GM21723 (cell line): ENCODE data around the gene CAVIN1.
A peak's percentile ranks its signal among the peaks of the same experiment; 100 is the strongest.
"Not testable (repeated sequence)": the region's sequence is repeated elsewhere in the genome, so short reads cannot be mapped to it uniquely, and the experiment has no call there.

ENCODE experiments used
- ATAC-seq: cut with Tn5 transposase; IDR thresholded peaks from one replicate; pipeline ENCODE4 v1.9.1; 2021; ENCODE audit warnings: mild to moderate bottlenecking, moderate library complexity; ENCODE audit not compliant: unreplicated experiment

CAVIN1 gene, protein sequence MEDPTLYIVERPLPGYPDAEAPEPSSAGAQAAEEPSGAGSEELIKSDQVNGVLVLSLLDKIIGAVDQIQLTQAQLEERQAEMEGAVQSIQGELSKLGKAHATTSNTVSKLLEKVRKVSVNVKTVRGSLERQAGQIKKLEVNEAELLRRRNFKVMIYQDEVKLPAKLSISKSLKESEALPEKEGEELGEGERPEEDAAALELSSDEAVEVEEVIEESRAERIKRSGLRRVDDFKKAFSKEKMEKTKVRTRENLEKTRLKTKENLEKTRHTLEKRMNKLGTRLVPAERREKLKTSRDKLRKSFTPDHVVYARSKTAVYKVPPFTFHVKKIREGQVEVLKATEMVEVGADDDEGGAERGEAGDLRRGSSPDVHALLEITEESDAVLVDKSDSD

DNA sequence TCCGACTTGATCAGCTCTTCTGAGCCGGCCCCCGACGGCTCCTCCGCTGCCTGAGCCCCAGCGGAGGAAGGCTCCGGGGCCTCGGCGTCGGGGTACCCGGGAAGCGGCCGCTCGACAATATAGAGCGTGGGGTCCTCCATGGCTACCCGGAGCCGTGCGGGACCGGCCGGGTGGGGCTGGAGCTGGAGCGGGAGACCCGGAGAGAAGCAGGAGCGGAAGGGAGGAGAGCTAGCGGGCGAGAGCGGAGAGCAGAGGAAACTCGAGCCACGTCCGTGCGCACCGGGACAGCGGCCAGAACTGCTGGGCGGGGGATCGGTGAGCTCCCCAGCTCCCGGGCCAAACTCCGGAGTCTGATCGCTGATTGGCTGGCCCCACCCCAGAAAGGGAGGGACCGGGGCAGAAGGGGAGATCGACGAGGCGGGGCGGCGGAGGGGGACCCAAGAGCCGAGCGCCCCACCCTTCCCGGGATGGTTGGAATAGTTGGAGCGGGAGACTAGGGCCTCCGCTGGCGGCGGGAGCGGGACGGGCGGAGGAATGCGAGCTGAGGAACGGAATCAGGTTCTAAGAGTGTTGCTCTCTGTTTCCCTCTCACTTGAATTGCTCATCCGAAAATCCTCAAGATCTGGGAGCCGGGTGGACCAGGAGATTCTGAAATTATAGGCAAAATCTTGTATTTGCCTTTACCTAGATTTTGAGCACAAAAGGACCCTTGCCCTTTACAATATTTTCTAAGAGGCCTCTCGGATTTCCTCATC, at the start of gene CAVIN1:
CAVIN1 (minus strand) TSS at position 299 of the 755 bp plus-strand sequence; CDS start at position 140, 159 bp downstream.
- no peak for ATAC-seq

DNA sequence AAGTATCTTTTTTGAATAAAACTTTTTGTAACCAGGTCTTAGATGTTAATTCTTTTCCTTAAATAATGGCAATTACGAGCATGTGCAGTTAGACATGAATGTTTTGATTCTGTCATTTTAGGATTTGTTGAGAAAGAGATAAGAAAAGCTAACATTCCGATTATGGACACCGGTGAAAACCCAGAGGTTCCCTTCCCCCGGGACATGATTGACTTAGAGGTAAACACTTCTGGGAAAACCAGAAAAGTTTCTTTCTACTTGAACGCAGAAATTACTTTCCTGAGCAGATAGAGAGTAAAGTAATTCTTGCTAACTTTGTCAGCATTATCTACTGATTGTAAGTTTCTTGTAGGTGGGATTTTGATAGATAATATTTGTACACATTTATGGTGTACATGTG, 44.8 kb upstream of the CAVIN1 start:
- no peak for ATAC-seq

DNA sequence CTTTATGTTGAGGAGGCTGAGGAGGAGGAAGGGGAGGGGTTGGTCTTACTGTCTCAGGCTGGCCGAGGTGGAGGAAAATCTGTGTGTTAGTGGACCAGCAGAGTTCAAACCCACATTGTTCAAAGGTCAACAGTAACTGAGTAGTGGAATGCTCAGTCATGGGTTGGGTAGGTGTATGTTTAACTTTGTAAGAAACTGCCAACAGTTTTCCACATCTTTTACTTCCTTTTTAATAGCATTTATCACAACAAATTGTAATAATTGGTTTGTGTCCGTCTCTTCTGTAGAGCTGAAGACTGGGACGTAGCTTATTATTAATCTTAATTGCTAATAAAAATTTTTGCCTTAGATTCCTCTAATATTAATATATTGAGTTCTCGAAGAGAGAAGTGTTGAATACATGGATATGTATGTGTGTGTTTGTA, 40.9 kb upstream of the CAVIN1 start:
- ATAC-seq = no peak

DNA sequence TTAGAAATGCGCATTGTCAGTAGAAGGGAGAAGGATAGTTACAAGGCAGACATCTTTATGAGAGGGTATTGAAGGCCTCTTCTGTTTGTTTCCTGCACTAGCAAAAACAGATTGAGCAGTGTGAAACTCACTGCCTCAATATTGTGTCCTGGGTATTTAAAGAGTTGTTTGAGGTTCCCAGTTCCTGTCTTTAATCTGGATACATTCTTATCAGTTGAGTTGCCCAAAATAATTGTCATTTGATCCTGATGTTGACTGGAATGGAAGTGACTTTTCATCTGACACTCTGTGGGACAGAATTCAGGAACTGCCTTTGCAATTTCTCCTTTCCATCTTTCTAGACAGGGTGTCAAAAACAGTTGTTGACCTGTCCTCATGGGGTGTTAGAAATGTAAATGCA, 37.3 kb upstream of the CAVIN1 start:
- ATAC-seq = no peak

DNA sequence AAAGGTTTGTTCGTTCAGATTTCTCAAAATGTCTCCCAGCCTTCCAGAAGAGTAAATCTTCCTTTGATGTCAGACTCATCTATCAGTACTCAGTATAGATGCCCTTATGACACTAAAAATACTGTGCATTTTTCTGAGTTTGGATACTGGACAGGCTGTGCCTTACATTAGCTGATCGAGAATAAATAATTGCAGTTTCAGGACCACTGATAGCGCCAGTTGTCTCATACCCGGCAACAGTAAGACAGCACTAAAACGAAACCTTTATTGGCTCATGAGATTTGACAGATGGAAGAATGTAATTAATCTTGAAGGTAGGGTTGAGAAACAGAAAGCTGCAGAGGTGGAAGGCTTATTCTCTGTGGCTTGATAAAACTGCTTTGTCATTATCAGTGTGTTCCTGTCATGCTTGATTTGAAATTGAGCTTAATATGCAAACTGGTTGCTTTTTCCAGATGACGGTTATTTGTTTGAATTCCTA, 36.8 kb upstream of the CAVIN1 start:
- no peak for ATAC-seq

DNA sequence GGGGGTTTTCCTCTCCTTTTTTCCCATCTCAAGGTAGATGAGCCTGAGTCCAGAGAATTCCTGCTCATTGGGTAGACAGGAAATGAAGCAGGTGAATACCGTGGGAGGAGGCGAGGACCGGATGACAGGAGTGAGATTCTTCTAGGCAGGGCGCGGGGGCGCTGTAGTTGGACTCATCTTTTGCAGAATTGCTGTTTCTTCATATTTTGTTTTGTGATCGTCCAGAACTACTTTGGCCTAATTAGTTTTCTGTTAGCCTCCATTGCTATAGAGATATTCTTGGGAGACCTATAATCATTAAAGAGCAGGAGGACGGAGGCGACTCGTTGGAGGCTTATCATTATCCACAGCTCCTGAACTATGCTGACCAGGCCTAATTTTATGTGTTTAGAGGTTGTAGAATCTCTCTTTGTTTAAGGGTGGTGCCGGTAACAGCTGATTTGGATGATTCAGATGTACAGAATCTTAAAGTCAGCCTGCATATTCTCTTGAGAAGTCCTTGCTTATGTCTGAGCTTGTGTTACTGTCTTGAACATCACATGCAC, 36.3 kb upstream of the CAVIN1 start:
- no peak for ATAC-seq

DNA sequence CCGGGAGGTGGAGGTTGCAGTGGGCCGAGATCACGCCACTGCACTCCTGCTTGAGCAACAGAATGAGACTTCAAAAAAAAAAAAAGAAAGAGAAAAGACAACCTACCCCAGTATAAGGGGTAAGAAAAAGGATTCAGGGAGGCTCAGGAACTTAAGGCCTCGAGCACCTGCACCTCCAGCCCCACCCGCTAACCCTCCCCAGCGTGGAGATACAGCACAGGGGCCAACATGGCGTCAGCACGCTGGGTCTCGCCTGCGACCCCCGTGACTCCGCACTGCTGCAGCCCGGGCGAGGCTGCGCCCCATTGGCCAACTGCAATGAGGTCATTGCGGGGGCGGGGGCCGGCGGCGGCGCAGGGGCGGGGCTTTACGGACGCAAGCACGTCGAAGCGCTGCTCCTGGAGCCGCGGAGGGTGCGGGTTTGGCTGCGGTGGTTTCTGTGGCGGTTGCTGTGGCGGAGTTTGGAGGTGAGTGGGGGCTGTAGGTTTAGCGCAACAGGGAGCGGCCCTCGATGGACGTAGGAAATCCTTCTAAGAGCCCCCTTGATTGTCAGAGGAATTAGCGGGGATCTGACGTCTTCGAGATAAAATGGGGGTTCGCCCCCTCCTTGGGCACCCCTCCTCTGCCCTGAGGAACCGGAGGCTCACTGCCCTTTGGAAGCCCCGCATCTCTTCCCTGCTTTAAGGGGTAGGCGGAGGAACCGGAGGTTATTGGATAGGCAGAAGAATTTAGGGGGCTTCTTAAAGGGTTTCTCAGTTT, 35.6 kb upstream of the CAVIN1 start, which contains the start of gene ATP6V0A1:
ATP6V0A1 (plus strand) TSS at position 382 of the 759 bp plus-strand sequence. CDS start 2,017 bp downstream, outside the sequence.
- peak; percentile 60 for ATAC-seq

DNA sequence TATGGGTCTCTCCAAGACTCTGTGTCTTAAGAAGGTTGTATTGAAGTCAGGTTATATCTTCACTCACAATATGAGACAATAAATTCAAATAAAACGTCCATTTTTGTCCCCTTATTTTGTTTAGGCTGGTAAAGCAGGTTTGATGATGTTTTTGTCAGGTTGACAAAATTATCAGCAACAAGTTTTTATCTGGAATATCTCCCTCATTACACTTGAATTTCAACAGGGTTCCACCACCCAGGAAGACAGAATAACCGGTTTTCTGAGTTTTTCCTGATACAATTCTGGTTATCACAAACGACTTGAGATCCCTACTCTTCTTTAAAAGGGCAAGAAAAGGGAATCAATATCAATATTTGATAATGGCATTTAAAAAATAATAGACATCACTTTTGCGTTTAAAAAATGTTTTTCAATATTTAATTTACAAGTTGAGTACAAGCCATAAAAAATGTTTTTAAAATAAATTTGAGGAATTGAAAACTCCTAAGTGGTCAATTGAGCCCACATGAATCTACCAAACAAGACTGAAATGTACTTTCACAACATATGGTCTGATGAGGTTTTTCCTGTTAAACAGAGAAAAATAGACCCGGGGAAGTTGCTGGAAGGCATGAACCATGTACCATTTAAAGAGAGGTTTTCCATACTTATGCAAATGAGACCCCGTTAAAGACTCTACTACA, 34.2 kb upstream of the CAVIN1 start:
- no peak for ATAC-seq

DNA sequence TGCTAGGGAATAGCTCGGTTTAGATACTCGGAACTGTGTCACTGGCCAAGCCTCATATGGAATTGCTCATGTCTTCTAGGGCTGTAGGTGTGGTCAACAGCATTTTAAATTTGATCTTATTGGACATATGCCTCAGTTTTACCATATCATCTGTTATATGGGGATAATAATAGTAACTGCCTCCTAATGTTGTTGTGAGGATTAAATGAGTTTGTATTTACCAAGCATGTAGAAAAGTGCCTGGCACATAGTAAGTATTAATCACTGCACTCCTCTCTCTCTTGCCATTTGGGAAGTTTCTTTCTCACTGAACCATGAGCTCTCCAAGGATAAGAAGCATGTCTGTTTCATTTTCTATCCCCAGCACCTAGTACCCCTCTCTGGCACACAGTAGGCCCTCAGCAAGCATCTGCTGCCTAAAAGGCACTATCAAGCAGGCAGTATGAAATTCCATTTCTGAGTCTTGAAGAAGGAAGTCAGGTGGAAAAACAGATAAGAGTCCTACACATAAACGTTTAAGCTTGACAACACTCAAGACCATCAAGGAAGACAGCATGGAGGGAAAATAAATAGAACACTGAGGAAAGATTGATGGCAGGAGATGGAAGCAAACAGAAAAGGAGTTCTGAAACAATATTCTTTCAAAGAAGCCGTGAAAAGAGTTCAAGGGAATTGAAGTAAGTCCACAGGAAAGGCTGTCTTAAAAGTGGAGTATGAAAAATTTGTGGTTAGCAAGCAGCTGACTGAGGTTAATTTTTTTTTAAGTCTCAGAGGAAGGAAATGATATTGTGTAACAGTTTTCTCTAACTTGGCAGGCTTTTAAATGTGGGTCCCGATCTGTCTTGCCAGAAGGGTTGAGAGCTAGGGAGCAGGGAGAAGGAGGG, 33.4 kb upstream of the CAVIN1 start:
- ATAC-seq = no peak

DNA sequence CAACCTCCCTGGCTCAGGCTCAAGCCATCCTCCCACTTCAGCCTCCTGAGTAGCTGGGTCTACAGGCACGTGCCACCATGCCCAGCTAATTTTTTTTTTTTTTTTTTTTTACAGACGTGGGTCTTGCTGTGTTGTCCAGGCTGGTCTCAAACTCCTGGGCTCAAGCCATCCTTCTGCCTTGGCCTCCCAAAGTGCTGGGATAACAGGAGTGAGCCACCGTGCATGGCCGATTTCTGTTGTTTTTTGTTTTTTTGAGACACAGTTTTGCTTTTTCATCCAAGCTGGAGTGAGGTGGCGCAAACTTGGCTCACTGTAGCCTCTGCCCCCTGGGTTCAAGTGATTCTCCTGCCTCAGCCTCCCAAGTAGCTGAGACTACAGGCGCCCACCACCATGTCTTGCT, 31.9 kb upstream of the CAVIN1 start:
- ATAC-seq = not testable (repeated sequence)

DNA sequence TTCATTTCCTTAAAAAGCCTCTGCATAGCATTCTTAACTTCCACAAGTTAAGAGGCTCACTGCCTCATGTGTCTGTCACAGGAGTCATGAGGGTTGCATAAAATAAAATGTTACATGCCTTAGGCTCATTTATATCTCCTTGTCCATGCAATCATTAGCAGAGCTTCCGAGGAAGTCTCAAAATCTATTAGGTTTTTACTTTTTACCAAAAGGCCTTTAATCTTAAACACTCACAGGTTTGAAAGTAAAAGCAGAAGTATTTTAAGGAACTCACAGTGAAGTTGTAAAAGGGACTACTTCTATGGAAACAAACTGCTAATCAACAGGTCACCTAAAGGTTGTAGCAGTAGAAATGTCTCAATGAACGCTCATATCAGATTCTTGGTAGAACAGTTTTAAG, 30.4 kb upstream of the CAVIN1 start:
- ATAC-seq = no peak

DNA sequence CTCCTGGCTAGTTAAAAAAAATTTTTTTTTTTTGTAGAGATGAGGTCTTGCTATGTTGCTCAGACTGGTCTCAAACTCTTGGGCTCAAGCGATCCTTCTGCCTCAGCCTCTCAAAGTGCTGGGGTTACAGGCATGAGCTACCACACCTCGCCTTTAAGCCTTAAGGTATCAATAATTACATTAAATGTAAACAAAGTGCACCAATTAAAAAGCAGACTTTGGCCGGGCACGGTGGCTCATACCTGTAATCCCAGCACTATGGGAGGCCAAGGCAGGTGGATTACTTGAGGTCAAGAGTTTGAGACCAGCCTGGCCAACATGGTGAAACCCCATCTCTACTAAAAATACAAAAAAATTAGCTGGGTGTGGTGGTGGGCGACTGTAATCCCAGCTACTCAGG, 28.2 kb upstream of the CAVIN1 start:
- not testable (repeated sequence) for ATAC-seq

DNA sequence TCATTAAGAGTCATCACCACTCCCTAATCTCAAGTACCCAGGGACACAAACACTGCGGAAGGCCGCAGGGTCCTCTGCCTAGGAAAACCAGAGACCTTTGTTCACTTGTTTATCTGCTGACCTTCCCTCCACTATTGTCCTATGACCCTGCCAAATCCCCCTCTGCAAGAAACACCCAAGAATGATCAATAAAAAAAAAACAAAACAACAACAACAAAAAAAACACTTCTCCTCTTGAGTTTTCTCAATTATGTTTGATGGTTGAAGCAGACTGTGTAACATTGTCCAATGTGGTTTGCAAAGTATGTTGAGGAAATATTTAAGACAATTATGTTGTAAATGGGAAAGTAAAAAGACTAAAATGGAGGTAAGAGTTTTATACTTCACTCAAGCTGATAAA, 26.8 kb upstream of the CAVIN1 start:
- ATAC-seq = not testable (repeated sequence)

DNA sequence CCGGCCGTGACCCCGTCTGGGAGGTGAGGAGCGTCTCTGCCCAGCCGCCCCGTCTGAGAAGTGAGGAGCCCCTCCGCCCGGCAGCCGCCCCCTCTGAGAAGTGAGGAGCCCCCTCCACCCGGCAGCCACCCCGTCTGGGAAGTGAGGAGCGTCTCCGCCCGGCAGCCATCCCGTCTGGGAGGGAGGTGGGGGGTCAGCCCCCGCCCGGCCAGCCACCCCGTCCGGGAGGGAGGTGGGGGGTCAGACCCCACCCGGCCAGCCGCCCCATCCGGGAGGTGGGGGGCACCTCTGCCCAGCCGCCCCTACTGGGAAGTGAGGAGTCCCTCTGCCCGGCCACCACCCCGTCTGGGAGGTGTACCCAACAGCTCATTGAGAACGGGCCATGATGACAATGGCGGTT, 26.1 kb upstream of the CAVIN1 start:
- not testable (repeated sequence) for ATAC-seq

DNA sequence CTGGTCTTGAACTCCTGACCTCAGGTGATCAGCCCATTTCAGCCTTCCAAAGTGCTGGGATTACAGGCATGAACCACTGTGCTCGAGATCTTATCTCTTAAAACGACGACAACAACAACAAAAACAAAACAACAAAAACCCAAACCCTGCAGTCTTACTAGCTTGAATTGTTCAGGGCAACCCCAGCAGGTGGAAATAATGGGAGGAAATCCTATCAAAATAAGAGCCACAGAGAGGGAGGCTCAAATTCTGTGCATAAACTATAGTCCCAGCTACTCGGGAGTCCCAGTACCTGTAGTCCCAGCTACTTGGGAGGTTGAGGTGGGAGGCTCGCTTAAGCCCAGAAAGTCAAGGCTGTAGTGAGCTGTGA, 19.1 kb upstream of the CAVIN1 start:
- no peak for ATAC-seq

DNA sequence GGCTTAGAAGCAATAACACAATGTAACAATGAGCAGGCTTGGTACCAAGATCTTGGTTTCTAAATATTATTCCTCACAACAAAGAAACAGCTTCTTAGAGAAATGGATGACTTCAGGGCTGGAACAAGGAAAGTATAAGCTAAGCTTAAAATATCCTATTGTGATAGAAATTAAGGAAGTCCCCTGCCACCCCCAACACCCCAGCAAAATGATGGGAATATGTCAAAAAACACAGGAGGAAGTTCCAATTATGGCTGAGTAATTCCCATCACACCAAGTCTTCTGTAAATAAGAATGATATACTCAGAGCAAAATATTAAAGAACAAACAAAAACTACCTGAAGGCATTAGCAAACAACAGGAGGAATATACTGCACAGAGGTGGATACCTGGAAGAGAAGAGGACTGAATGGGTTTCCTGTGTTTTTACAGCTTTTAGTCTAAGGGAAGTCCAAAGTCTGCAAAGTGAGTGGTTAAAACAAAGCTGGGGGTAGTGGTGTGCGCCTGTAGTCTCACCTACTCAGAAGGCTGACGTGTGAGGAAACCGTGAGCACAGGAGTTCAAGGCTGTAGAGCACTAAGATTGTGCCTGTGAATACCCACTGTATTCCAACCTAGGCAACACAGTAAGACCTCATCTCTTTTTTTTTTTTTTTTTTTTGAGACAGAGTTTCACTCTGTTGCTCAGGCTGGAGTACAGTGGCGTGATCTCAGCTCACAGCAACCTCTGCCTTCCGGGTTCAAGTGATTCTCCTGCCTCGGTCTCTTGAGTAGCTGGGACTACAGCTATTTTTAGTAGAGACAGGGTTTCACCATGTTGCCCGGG, 18.5 kb upstream of the CAVIN1 start:
- no peak for ATAC-seq

DNA sequence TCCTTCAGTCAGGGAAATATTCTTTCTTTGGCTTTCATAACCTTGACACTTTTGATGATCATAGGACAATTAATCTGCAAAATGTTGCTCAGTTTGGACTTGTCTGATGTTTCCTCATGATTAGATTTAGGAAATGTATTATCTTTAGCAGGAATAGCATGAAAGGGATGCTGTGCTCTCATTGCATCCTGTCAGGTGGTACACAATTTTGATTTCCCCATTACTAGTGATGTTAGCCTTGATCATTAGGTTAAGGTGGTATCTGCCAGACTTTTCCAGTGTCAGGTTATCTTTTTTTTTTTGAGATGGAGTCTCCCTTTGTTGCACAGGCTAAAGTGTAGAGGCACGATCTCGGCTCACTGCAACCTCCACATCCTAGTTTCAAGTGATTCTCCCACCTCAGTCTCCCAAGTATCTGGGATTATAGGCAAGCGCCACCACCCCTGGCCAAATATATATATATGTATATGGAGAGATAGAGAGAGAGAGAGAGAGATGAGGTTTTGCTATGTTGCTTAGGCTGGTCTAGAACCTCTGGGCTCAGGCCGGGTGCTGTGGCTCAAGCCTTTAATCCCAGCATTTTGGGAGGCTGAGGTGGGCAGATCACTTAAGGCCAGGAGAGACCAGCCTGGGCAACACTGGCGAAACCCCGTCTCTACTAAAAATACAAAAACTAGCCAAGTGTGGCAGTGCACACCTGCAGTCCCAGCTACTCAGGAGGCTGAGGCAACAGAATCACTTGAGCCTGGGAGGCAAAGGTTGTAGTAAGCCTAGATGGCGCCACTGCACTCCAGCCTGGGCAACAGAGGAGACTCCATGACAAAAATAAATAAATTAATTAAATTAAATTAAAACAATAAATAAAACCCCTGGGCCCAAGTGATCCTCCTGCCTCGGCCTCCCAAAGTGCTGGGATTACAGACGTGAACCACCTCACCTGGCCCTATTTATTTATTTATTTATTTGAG, 15.8 kb upstream of the CAVIN1 start:
- no peak for ATAC-seq
